ENCODE measurements around the gene PTPDC1. TPM values are rescaled to one million over a fixed set of nuclear protein-coding genes. Genes with fewer than 3 reads are reported as not detected.

The PTPDC1 gene
- total RNA-seq, 1 experiment from 2014 or later = 5.4 TPM

- Histone ChIP-seq H3K4me1 (ENCODE audit: insufficient read depth, low read length) (no peaks in the 10 kb centered on the region), H3K27me3 (ENCODE audit: low read length) (no peaks in the 10 kb centered on the region), H2AFZ (ENCODE audit: low read length) (no peak overlapping the region), H3K4me3 (ENCODE audit: low read length) (no peak overlapping the region), H3F3A (ENCODE audit: low read length, unreplicated experiment) (no peaks in the 10 kb centered on the region), H3K4me2 (ENCODE audit: low read length) (no peak overlapping the region), H3K9me3 (ENCODE audit: low read length) (no peaks in the 10 kb centered on the region), H4K20me1 (ENCODE audit: low read length) (no peaks in the 10 kb centered on the region), H3K9me2 (replicated peaks; ENCODE audit: low read length) (no peaks in the 10 kb centered on the region), H3K36me3 (ENCODE audit: low read depth, low read length) (no peaks in the 10 kb centered on the region), H3K79me2 (ENCODE audit: low read length) (no peaks in the 10 kb centered on the region), H3K9ac (ENCODE audit: low read length) (no peak overlapping the region), H3K27ac (ENCODE audit: low read length) (no peak overlapping the region)
- DNase-seq (no peak), ATAC-seq (no peak)
- intact Hi-C loops (cut with micrococcal nuclease) = no loop called here
- no peak for TF ChIP-seq CTCF (conservative IDR thresholded peaks at IDR 0.05; ENCODE audit: low read depth, low read length)
- TF ChIP-seq EZH2phosphoT487 (IDR thresholded peaks at IDR 0.05; ENCODE audit: borderline replicate concordance, low read length) = no peak
- no peak for TF ChIP-seq EZH2 (IDR thresholded peaks at IDR 0.05; ENCODE audit: low read length, unreplicated experiment)
- CTCF ChIA-PET = no interaction called here
- BruUV-seq (replicated peaks) = no TSS peak
- POLR2A ChIA-PET (ENCODE audit: unreplicated experiment) = no interaction called here
Observed at GRCh38 chr9:94128580-94128979, 44.3 kb downstream of the PTPDC1 start.

DNA sequence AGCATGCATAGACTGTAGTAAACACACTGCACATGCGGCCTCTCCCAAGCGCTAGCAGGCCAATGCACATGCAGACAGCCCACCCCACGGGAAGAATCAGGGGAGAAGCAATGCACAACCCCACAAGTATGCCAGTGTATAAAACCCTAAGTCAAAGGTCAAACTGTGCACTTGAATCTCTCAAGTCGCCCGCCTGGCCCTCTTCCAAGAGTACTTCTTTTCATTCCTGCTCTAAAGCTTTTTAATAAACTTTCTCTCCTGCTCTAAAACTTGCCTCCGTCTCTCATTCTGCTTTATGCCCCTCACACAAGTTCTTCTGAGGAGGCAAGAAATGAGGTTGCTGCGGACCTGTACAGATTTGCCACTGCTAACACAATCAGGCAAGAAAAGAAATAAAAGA is 50.4 kb downstream of the PTPDC1 start:
- POLR2A ChIA-PET (ENCODE audit: unreplicated experiment) = no interaction called here
- intact Hi-C loops (cut with micrococcal nuclease) = no loop called here
- no peak overlapping the region for H2AFZ ChIP-seq (ENCODE audit: low read length)

DNA sequence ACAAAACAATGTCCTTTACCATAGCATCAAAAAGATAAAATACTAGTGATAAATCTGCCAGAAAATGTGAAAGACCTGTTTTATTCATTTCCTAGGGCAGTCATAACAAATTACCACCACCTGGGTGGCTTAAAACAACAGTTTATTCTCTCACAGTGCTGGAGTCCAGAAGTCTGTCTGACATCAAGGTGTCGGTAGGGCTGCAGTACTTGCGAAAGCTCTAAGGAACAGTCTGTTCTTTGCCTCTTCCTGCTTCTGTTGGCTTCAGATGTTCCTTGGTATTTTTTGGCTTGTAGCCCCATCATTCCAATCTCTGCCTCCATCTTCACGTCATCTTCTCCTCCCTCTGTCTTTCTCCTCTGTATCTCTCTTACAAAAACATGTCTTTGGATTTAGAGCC is 51.0 kb downstream of the PTPDC1 start:
- Histone ChIP-seq H3K4me3 (ENCODE audit: low read length) (no peak overlapping the region), H3K9me3 (ENCODE audit: low read length) (no peaks in the 10 kb centered on the region), H3K27ac (ENCODE audit: low read length) (no peak overlapping the region), H3K4me1 (ENCODE audit: insufficient read depth, low read length) (peaks cover 14% of the 10 kb centered on the region), H3K27me3 (ENCODE audit: low read length) (no peaks in the 10 kb centered on the region), H2AFZ (ENCODE audit: low read length) (no peak overlapping the region), H3K9ac (ENCODE audit: low read length) (no peak overlapping the region), H3K36me3 (ENCODE audit: low read depth, low read length) (no peaks in the 10 kb centered on the region), H3K4me2 (ENCODE audit: low read length) (no peak overlapping the region), H3K79me2 (ENCODE audit: low read length) (no peaks in the 10 kb centered on the region), H3K9me2 (replicated peaks; ENCODE audit: low read length) (no peaks in the 10 kb centered on the region), H4K20me1 (ENCODE audit: low read length) (no peaks in the 10 kb centered on the region), H3F3A (ENCODE audit: low read length, unreplicated experiment) (peaks cover 6% of the 10 kb centered on the region)
- ATAC-seq (no peak), DNase-seq (no peak)
- BruUV-seq (replicated peaks) = no TSS peak
- TF ChIP-seq EZH2 (IDR thresholded peaks at IDR 0.05; ENCODE audit: low read length, unreplicated experiment) (no peak), EZH2phosphoT487 (IDR thresholded peaks at IDR 0.05; ENCODE audit: borderline replicate concordance, low read length) (no peak), CTCF (conservative IDR thresholded peaks at IDR 0.05; ENCODE audit: low read depth, low read length) (no peak)
- POLR2A ChIA-PET (ENCODE audit: unreplicated experiment) = no interaction called here
- CTCF ChIA-PET = no interaction called here
- intact Hi-C loops (cut with micrococcal nuclease) = no loop called here

More for the DNA sequence above, 50.4 kb downstream of the PTPDC1 start:
- H3K27ac ChIP-seq (ENCODE audit: low read length) = no peak overlapping the region
- no peak for TF ChIP-seq CTCF (conservative IDR thresholded peaks at IDR 0.05; ENCODE audit: low read depth, low read length)
- TF ChIP-seq EZH2phosphoT487 (IDR thresholded peaks at IDR 0.05; ENCODE audit: borderline replicate concordance, low read length) = no peak
- TF ChIP-seq EZH2 (IDR thresholded peaks at IDR 0.05; ENCODE audit: low read length, unreplicated experiment) = no peak
- no peaks in the 10 kb centered on the region for H4K20me1 ChIP-seq (ENCODE audit: low read length)
- no peaks in the 10 kb centered on the region for H3K9me2 ChIP-seq (replicated peaks; ENCODE audit: low read length)
- no peak overlapping the region for H3K4me2 ChIP-seq (ENCODE audit: low read length)
- H3K4me1 ChIP-seq (ENCODE audit: insufficient read depth, low read length) = peaks cover 8% of the 10 kb centered on the region
- ATAC-seq (no peak), DNase-seq (no peak)
- H3K9ac ChIP-seq (ENCODE audit: low read length) = no peak overlapping the region
- H3K4me3 ChIP-seq (ENCODE audit: low read length) = no peak overlapping the region
- no peaks in the 10 kb centered on the region for H3K9me3 ChIP-seq (ENCODE audit: low read length)
- H3K36me3 ChIP-seq (ENCODE audit: low read depth, low read length) = no peaks in the 10 kb centered on the region
- no peaks in the 10 kb centered on the region for H3K27me3 ChIP-seq (ENCODE audit: low read length)
- CTCF ChIA-PET = no interaction called here
- peaks cover under 1% of the 10 kb centered on the region for H3F3A ChIP-seq (ENCODE audit: low read length, unreplicated experiment)
- no TSS peak for BruUV-seq (replicated peaks)
- H3K79me2 ChIP-seq (ENCODE audit: low read length) = no peaks in the 10 kb centered on the region
